Stimulated activated naive CD8-positive, alpha-beta T cell treated with anti-CD3 and anti-CD28 coated beads, Interleukin-15, Interleukin-2, amounts not matched to agents 100 ng/mL and 50 ng/mL, for 24 hours (primary cell): Measurements from ENCODE around the gene FREM2.

Experiments
- H3K27ac Mint-ChIP-seq: one replicate; pipeline ENCODE4 v1.8.0; 2021; ENCODE audit warnings: mild to moderate bottlenecking, mixed read lengths
- H3K27me3 Mint-ChIP-seq: one replicate; pipeline ENCODE4 v1.8.0; 2021; ENCODE audit warnings: mixed read lengths
- H3K36me3 Mint-ChIP-seq: one replicate; pipeline ENCODE4 v1.8.0; 2021; ENCODE audit warnings: low read depth, mixed read lengths
- H3K4me1 Mint-ChIP-seq: one replicate; pipeline ENCODE4 v1.8.0; 2021; ENCODE audit warnings: low read depth, mixed read lengths
- H3K4me3 Mint-ChIP-seq: one replicate; pipeline ENCODE4 v1.8.0; 2021; ENCODE audit warnings: mild to moderate bottlenecking, mixed read lengths
- H3K9me3 Mint-ChIP-seq: one replicate; pipeline ENCODE4 v1.8.0; 2021; ENCODE audit warnings: mixed read lengths

The FREM2 gene

DNA sequence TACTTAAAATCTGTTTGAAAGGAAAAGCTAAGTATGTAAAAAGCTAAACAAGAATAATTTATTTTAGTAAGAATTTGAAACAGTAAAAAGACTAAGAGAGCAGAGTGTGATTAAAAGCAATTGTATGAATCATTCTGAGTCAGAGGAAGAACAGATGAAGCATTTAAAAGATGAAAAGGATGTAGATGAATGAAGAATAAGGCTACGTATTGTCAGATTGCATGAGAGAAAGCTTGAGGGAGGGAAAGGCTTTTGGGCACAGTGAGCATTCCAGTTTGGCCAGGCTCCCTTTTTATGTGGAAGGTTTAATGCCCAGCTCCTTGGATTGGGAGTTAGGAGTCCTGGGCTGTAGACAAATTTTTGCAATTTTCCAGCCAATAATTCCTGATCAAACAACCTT lies 117.7 kb downstream of the FREM2 start:
- H3K36me3 Mint-ChIP-seq, result no peaks in the 10 kb centered on the region
- no peaks in the 10 kb centered on the region for H3K27me3 Mint-ChIP-seq
- H3K4me1 Mint-ChIP-seq, result no peaks in the 10 kb centered on the region
- H3K9me3 Mint-ChIP-seq, result peaks cover 8% of the 10 kb centered on the region
- H3K4me3 Mint-ChIP-seq, result no peak overlapping the region
- H3K27ac Mint-ChIP-seq, result no peak overlapping the region

DNA sequence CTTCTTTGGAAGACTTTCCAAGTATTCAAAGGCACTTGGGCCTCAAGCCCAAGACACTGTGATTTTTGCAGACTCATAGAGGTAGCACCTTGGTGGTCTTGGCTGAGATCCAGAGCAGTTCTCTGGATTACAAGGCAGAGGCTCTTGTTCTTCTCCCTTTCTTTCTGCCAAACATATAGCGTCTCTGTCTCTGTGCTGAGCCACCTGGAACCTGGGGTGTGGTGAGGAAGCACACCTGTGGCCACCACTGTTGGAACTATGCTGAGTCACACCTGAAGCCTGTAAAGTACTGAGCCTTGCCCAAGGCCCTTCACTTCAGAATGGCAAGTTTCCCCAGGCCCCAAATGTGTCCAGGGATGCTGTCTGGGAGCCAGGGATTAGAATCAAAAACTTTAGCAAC lies 127.5 kb downstream of the FREM2 start:
- H3K27ac Mint-ChIP-seq, result no peak overlapping the region
- H3K9me3 Mint-ChIP-seq, result peaks cover 26% of the 10 kb centered on the region
- no peaks in the 10 kb centered on the region for H3K4me1 Mint-ChIP-seq
- no peaks in the 10 kb centered on the region for H3K27me3 Mint-ChIP-seq
- no peaks in the 10 kb centered on the region for H3K36me3 Mint-ChIP-seq
- H3K4me3 Mint-ChIP-seq, result no peak overlapping the region

DNA sequence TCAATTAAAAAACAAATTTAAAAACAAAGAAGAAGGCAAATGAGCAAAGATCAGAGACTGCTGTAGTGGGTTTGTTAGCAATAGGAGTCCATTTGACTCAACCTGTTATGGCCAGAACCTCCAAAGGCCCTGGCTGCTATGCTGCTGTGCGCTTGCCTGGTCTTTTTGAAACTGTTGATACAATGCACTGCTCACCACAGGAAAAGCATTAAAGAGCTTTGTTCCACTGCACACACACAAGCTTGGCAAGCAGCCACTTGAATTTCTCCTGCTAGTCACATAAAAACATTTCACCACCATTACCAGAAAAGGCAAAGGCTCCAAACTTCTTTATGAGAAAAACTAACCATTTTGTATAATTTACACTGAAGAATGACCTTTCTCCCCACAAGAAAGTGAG lies 132.2 kb downstream of the FREM2 start:
- no peaks in the 10 kb centered on the region for H3K9me3 Mint-ChIP-seq
- no peaks in the 10 kb centered on the region for H3K27me3 Mint-ChIP-seq
- H3K27ac Mint-ChIP-seq, result no peak overlapping the region
- no peak overlapping the region for H3K4me3 Mint-ChIP-seq
- H3K4me1 Mint-ChIP-seq, result no peaks in the 10 kb centered on the region
- H3K36me3 Mint-ChIP-seq, result no peaks in the 10 kb centered on the region

DNA sequence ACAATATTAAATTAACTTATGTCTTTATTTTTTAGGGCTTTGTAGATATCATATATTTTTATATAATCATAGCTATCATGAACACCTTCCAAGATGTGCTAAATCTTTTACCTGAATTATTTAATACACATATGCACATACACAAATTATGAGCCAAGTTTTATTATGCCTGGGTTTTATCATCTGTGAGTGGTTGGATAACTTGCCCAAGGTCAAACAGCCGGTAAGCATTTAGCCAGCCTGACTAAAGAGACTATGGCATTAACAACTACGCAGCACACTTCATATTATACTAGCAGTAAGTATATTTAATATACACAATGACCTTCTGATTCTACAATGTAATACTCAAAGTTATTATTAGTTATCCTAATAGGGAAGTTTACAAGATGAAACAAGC lies 132.7 kb downstream of the FREM2 start:
- Mint-ChIP-seq H3K9me3 (no peaks in the 10 kb centered on the region), H3K4me3 (no peak overlapping the region), H3K27me3 (no peaks in the 10 kb centered on the region), H3K36me3 (no peaks in the 10 kb centered on the region), H3K27ac (no peak overlapping the region), H3K4me1 (no peaks in the 10 kb centered on the region)

DNA sequence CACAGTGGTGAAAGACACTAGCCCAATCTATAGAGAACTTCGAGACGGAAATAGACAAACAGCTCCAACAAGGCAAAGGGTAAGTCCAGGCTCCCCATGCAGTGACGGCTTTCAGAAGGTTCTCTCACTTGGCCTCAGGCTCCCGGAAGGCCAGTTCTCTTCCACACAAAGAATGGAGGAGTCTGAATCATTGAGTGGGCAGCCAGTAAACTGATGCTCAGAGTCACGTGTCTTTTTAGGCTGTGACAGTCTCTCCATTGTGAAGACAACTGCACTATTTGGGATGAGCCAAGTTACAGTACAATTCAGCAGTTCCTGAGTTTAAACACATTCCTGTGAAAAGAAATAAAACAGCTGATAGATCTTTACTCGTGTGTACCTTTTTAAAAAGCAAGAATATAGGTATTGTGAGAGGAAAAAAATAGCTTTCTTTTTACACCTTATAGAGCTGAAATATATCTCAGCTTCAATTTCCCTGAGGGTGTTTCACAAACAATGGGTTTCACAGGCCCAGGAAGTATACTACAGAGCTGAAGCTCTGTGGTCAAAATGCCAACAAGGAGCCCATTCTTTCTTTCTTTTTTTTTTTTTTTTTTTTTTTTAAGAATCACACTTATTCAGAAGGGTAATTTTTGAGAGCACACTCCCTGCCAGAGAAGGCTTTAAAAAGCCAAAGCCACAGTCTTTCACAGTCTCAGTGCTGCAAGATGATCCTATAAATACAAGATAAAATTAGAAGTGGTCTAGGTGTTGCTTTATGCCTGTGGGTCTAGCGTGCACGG lies 135.1 kb downstream of the FREM2 start:
- Mint-ChIP-seq H3K36me3 (no peaks in the 10 kb centered on the region), H3K4me3 (no peak overlapping the region), H3K4me1 (no peaks in the 10 kb centered on the region)

DNA sequence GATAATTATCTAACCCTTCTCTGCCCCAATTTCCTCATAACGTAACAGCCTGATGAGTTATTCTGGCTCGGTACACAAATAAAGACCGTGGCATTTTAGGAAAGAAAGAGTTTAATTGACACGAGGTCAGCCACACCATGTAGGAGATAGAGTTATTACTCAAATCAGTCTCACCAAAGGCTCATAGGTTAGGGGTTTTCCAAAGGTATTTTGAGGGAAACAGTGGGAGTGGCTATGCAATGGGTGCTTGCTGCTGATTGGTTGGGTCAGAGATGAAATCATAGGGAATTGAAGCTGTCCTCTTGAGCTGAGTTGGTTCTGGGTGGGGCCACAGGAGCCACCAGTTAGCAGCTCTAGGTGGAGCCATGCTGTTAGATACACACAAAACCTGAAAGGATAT lies 137.5 kb downstream of the FREM2 start:
- Mint-ChIP-seq H3K27ac (no peak overlapping the region), H3K27me3 (no peaks in the 10 kb centered on the region), H3K4me3 (no peak overlapping the region), H3K9me3 (no peaks in the 10 kb centered on the region), H3K36me3 (no peaks in the 10 kb centered on the region), H3K4me1 (no peaks in the 10 kb centered on the region)

More for the DNA sequence above, 135.1 kb downstream of the FREM2 start:
- Mint-ChIP-seq H3K27me3 (no peaks in the 10 kb centered on the region), H3K9me3 (no peaks in the 10 kb centered on the region), H3K27ac (no peak overlapping the region)

DNA sequence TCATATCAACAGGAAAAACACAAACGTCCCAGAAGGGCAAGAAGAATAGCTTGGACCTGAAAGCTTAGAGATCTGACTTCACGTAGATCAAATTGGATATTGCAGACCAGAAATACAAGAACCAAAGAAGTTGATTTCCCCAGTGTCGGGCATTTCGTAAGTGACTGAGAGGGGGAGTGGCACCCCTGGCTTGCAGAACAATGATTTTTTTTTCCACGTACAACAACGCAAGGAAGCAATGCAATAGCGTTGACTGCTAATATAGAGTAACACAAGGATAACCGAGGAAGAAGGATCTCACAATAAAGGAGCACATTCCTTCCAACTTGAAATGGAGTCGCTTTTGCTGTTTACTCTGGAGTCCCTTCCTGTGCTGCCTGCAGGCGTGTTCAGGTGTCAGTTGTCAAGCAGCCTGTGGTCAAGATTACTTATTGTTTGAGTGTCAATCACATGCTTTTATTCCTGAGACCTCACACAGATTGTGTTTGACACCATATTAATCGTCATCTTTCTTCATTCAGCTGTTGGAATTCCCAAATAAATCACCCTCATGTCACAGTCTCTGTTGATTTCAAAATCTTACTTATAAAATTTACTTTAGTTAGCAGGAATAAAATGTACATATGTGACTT lies 139.4 kb downstream of the FREM2 start:
- Mint-ChIP-seq H3K27me3 (no peaks in the 10 kb centered on the region), H3K9me3 (no peaks in the 10 kb centered on the region), H3K4me1 (no peaks in the 10 kb centered on the region), H3K4me3 (no peak overlapping the region), H3K36me3 (no peaks in the 10 kb centered on the region), H3K27ac (no peak overlapping the region)

DNA sequence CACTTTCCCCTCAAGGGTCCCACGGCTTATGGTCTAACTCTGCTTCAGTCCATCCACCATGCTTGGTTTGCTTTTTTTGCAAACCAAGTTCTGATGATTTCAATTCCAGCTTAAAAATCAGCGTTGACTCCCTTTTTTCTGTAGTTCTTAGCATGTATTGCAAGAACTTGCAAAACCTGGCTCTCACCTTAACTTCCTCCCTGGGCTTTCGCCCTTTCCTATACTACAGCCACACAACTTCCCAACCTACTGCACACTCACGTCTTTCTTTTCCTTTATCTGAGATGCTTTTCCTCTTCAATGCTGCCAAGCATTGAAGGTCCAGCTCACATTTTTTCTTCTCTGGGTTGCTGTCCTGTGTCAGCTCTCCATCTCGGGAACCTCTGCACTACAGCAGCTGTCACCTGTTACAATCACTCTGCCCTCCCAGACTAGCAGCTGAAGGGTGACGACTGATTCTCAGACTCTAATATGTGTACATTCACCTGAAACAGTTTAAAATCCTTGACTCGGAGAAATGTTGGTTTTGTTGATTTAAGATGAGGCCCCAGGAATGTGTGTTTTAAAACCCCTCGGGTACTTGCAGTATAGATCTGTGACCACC lies 143.7 kb downstream of the FREM2 start:
- no peak overlapping the region for H3K4me3 Mint-ChIP-seq

DNA sequence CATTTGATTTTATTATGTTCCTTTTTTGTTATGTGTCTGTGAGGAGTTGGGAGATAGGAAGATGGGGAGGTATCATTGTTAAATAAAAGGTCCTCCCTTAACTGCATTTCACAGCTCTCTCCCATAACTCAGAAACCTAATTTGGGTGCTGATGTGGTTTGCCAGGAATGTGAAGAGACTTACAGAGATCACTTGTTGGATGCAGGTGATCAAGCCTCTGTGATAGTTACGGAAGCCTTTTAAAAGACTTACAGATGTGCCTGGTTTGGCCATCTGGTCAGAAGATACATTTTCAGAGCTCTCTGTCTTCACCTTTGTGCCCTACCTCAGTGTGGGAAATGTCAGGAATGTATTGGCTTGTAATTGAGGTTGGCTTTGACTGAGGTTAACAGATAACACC lies 157.7 kb downstream of the FREM2 start:
- H3K9me3 Mint-ChIP-seq, result no peaks in the 10 kb centered on the region
- no peak overlapping the region for H3K27ac Mint-ChIP-seq
- peaks cover 4% of the 10 kb centered on the region for H3K27me3 Mint-ChIP-seq
- H3K4me1 Mint-ChIP-seq, result no peaks in the 10 kb centered on the region
- H3K36me3 Mint-ChIP-seq, result no peaks in the 10 kb centered on the region
- H3K4me3 Mint-ChIP-seq, result no peak overlapping the region

More for the DNA sequence above, 143.7 kb downstream of the FREM2 start:
- no peaks in the 10 kb centered on the region for H3K4me1 Mint-ChIP-seq
- no peaks in the 10 kb centered on the region for H3K36me3 Mint-ChIP-seq
- no peaks in the 10 kb centered on the region for H3K27me3 Mint-ChIP-seq
- no peaks in the 10 kb centered on the region for H3K9me3 Mint-ChIP-seq
- no peak overlapping the region for H3K27ac Mint-ChIP-seq

DNA sequence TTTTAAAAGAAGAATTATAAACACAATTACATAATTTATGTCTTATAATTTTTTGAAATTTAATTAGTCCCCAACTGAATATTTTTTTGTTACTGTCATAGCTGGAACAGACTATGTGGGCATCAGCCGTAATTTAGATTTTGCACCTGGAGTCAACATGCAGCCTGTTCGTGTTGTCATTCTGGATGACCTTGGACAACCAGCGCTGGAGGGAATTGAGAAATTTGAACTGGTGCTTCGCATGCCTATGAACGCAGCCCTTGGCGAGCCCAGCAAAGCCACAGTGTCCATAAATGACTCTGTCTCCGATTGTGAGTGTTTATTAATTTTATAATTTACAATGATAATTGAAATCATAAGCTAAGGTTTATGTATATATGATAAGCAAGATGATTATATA lies 161.5 kb downstream of the FREM2 start:
- no peak overlapping the region for H3K27ac Mint-ChIP-seq
- H3K4me1 Mint-ChIP-seq, result no peaks in the 10 kb centered on the region
- H3K36me3 Mint-ChIP-seq, result no peaks in the 10 kb centered on the region
- H3K9me3 Mint-ChIP-seq, result no peaks in the 10 kb centered on the region
- no peak overlapping the region for H3K4me3 Mint-ChIP-seq
- H3K27me3 Mint-ChIP-seq, result peaks cover 6% of the 10 kb centered on the region

DNA sequence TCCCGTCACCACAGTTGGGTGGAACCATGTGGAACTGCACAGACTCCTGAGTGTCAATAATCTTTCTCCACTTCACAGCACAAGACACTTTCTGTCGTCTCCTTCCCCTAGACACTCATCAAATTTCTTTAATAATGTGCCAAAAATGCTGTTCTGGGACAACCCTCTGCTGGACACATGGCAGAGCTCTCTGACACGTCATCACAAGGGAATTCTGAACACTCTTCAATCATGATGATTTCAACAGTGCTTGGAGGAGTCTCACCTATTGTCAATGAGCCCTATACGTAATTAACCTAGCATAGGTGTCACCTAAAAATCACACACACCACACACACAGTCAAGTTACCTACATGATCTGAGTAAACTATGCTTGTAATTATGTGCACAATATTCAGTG lies 162.4 kb downstream of the FREM2 start:
- Mint-ChIP-seq H3K27ac (no peak overlapping the region), H3K36me3 (no peaks in the 10 kb centered on the region), H3K27me3 (peaks cover 7% of the 10 kb centered on the region), H3K9me3 (no peaks in the 10 kb centered on the region), H3K4me1 (no peaks in the 10 kb centered on the region), H3K4me3 (no peak overlapping the region)

DNA sequence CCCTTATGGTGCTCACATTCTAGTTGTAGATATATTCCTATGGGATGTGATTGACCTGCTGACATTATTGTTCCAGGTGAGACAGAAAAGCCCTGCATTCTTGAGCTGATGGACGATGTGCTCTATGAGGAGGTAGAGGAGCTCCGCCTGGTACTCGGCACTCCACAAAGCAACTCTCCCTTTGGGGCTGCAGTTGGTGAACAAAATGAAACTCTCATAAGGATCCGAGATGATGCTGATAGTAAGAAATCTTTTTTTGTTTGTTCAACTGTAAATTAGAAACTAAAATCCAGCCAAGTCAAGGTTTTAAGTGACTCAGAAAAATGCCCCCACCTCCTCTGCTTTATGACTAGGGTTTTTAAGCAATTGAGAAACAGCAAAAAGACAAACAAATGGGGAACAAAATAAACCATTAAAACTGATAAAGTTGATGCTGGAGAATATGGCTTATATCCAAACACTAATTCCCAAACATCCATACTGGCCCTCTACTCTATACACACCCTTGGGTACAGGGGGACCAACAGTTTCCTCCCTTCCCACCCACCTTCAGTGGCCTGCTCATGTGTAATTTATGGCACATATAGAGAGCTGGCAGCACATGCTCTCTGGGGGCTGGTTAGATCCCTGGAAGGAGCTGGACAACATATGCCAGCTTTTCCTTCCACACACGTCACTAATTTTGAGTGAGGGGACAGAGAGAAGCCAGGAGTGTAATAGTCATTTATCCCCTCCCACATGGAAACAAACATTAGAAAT lies 164.2 kb downstream of the FREM2 start:
- H3K9me3 Mint-ChIP-seq, result no peaks in the 10 kb centered on the region
- no peak overlapping the region for H3K4me3 Mint-ChIP-seq
- H3K4me1 Mint-ChIP-seq, result no peaks in the 10 kb centered on the region
- H3K27me3 Mint-ChIP-seq, result peaks cover 7% of the 10 kb centered on the region
- H3K27ac Mint-ChIP-seq, result no peak overlapping the region
- no peaks in the 10 kb centered on the region for H3K36me3 Mint-ChIP-seq

DNA sequence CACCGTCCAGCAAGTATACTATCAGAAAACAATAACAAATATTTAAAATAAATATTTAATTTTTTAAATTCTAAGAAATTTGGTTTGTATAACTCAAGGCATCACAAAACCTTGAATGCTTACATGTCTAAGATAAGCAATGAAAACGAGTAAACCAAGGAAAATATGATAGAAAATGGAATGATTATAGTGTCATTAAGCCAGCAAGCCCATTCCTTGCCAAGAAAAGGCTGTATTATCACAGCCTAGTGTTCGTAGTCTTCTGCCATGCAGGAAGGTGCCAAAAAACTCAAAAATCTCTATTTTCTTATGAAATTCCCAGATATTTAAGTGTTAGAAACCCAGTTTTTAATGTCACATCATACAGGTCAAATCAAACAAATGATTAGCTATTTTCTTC lies 167.3 kb downstream of the FREM2 start:
- no peak overlapping the region for H3K27ac Mint-ChIP-seq
- no peaks in the 10 kb centered on the region for H3K4me1 Mint-ChIP-seq
- H3K27me3 Mint-ChIP-seq, result peaks cover 14% of the 10 kb centered on the region
- no peak overlapping the region for H3K4me3 Mint-ChIP-seq
- H3K36me3 Mint-ChIP-seq, result no peaks in the 10 kb centered on the region
- no peaks in the 10 kb centered on the region for H3K9me3 Mint-ChIP-seq

DNA sequence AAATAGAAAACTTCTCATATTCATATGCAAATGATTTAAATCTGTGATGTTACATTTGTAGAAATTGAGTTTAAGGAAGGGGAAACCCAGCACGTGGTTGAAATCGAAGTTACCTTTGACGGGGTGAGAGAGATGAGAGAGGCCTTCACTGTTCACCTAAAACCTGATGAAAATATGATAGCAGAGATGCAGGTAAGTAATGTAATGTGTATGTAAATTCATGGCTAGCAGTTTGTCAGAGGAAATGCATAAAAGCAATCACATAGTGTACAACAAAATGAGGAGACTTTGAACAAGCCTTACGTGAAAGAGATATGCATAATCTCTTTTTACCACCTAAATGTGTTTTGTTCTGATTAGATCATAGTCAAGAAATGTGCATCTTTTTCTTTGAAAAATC lies 169.2 kb downstream of the FREM2 start:
- H3K4me1 Mint-ChIP-seq, result no peaks in the 10 kb centered on the region
- peaks cover 11% of the 10 kb centered on the region for H3K27me3 Mint-ChIP-seq
- no peak overlapping the region for H3K27ac Mint-ChIP-seq
- no peak overlapping the region for H3K4me3 Mint-ChIP-seq
- no peaks in the 10 kb centered on the region for H3K36me3 Mint-ChIP-seq
- no peaks in the 10 kb centered on the region for H3K9me3 Mint-ChIP-seq

DNA sequence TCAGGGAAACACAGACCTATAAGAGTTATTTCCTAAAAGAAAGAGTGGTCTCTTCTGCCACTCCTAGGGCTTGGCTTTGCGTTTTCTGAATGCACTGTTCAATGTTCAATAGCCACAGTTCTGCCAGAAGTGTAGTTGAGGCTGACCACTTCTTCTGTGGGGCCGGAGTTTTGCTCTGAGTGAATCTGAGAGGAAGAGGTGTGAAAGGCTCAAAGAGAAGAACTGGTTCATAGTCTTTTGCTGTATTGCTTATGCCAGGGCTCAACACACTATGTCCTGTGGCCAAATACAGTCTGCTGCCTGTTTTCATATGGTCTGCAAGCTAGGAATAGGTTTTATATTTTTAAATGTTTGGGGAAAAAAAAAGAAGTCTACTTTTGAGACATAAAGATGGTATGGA lies 175.6 kb downstream of the FREM2 start:
- H3K27me3 Mint-ChIP-seq, result peaks cover 8% of the 10 kb centered on the region
- H3K4me1 Mint-ChIP-seq, result no peaks in the 10 kb centered on the region
- no peaks in the 10 kb centered on the region for H3K9me3 Mint-ChIP-seq
- H3K27ac Mint-ChIP-seq, result no peak overlapping the region
- H3K4me3 Mint-ChIP-seq, result no peak overlapping the region
- no peaks in the 10 kb centered on the region for H3K36me3 Mint-ChIP-seq
